Activated B cell treated with CpG ODN at 0.5 μM for 24 hours (primary cell): ENCODE results near the gene TENT4A. TPM values are rescaled to one million over a fixed set of nuclear protein-coding genes. Genes with fewer than 3 reads are reported as not detected.
A peak's percentile ranks its signal among the peaks of the same experiment; 100 is the strongest.

ENCODE experiments used
- ATAC-seq: fragments of 200-7000 bp; cut with Tn5 transposase; one replicate; pipeline ENCODE4 v1.10.0; 2021; ENCODE audit warnings: low read depth, mild to moderate bottlenecking, moderate library complexity
- CTCF ChIA-PET: fragments of 350-600 bp; sonication (Branson Sonifier 250); formaldehyde crosslinking; loops from one replicate; lab custom pipeline; 2021; ENCODE audit warnings: antibody characterized with exemption; lab: Charles Lee
- POLR2A ChIA-PET: fragments of 350-600 bp; sonication (Branson Sonifier 250); formaldehyde crosslinking; loops from one replicate; lab custom pipeline; 2021; ENCODE audit warnings: antibody characterized with exemption; lab: Charles Lee
- DNase-seq: peaks from one replicate; pipeline ENCODE4 v3.0.0; 2022
- H3K27ac Mint-ChIP-seq: one replicate; pipeline ENCODE4 v1.8.0; 2020; ENCODE audit warnings: mixed read lengths
- H3K27me3 Mint-ChIP-seq: one replicate; pipeline ENCODE4 v1.8.0; 2021; ENCODE audit warnings: mixed read lengths
- H3K36me3 Mint-ChIP-seq: one replicate; pipeline ENCODE4 v1.8.0; 2021; ENCODE audit warnings: low read depth, mixed read lengths
- H3K4me1 Mint-ChIP-seq: one replicate; pipeline ENCODE4 v1.8.0; 2021; ENCODE audit warnings: mixed read lengths
- H3K4me3 Mint-ChIP-seq: one replicate; pipeline ENCODE4 v1.8.0; 2020; ENCODE audit warnings: mild to moderate bottlenecking, mixed read lengths
- H3K9me3 Mint-ChIP-seq: one replicate; pipeline ENCODE4 v1.8.0; 2020; ENCODE audit warnings: mixed read lengths
- intact Hi-C: fragments of 100-400 bp; cut with micrococcal nuclease; formaldehyde crosslinking; loops from one replicate; pipeline ENCODE4 v1.15.1; 2024
- total RNA-seq: library from RNA; stranded (reverse); gene quantifications from 2 replicates; pipeline ENCODE4 v1.2.3, GENCODE V29; 2022
- TF ChIP-seq, protein P1 (sequence below): fragments of 200-600 bp; IDR thresholded peaks from one replicate; pipeline ENCODE4 v1.8.0; 2022; ENCODE audit warnings: antibody characterized with exemption, mild to moderate bottlenecking

The TENT4A gene
- total RNA-seq, 1 donor from 2014 or later = 51.2 TPM

DNA sequence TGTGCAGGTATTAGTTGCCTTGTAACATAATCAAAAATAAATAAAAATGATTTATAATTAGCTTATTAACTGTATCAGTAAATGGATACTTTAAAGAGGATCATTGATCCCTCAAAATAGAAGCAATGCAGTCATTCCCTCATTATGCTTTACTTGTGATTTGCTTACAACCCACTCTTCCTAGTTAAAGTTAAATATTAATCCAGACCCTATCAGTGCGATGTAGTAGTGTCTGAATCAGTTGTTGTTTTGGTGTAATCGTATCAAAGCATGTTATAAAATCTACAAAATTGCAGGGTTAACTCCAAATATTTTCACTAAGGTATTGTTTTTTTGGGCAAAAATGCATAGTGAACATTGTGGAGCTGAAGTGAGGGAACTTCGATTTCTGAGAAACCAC, 17.6 kb downstream of the TENT4A start:
- POLR2A ChIA-PET = interaction anchor here (0.7 kb wide), 3 partner anchors 15 to 355 kb away, joined by 3 to 4 read pairs (median 3); no protein-coding TSS in a partner anchor
- TF ChIP-seq, protein P1, sequence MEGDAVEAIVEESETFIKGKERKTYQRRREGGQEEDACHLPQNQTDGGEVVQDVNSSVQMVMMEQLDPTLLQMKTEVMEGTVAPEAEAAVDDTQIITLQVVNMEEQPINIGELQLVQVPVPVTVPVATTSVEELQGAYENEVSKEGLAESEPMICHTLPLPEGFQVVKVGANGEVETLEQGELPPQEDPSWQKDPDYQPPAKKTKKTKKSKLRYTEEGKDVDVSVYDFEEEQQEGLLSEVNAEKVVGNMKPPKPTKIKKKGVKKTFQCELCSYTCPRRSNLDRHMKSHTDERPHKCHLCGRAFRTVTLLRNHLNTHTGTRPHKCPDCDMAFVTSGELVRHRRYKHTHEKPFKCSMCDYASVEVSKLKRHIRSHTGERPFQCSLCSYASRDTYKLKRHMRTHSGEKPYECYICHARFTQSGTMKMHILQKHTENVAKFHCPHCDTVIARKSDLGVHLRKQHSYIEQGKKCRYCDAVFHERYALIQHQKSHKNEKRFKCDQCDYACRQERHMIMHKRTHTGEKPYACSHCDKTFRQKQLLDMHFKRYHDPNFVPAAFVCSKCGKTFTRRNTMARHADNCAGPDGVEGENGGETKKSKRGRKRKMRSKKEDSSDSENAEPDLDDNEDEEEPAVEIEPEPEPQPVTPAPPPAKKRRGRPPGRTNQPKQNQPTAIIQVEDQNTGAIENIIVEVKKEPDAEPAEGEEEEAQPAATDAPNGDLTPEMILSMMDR = no peak
- ATAC-seq (no peak), DNase-seq (no peak)
- Mint-ChIP-seq H3K9me3 (no peaks in the 10 kb centered on the region), H3K27ac (no peak overlapping the region), H3K27me3 (no peaks in the 10 kb centered on the region), H3K4me3 (no peak overlapping the region), H3K4me1 (peaks cover 87% of the 10 kb centered on the region), H3K36me3 (peaks cover 31% of the 10 kb centered on the region)
- intact Hi-C loops = no loop called here
- CTCF ChIA-PET = no interaction called here

DNA sequence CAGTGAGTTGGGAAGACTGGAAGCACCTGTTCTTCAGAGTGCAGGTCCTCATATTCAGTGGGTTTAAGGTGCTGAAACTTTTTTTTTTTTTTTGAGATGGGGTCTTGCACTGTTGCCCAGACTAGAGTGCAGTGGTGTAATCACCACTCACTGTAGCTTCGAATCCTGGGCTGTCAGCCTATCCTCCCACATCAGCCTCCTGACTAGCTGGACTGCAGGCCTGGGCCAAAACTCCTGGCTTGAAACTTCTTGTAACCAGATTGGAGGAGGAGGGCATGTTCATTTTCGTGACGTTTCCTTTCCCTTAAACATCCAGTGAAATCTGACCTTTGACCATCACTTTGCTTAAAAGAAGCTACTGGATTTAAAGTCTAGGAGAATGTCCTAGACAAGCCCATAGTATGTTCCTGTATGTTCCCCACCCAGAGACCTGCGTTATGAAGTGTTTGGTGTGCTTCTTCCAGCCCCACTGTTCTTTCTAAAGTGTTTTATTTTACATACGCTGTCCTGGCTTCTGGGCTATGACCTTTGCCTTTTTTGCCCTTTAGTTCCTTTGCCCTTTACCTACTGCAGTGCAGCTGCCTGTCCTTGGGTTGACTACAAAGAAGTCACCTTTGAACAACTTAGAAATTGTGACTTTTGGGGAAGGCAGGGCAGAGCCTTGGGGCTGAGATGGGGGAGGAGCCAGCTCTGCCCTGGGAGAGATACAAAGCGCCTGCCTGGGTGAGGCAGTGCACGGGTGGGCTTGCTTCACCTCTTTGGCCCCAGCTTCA, 18.4 kb downstream of the TENT4A start:
- peaks cover 87% of the 10 kb centered on the region for H3K4me1 Mint-ChIP-seq
- CTCF ChIA-PET = interaction anchor here (1.5 kb wide), 1 partner anchor 13 kb away, joined by 6 read pairs; no protein-coding TSS in a partner anchor
- ATAC-seq (no peak), DNase-seq (no peak)
- no peaks in the 10 kb centered on the region for H3K9me3 Mint-ChIP-seq
- intact Hi-C loops = no loop called here
- H3K27me3 Mint-ChIP-seq = no peaks in the 10 kb centered on the region
- H3K36me3 Mint-ChIP-seq = peaks cover 23% of the 10 kb centered on the region
- H3K27ac Mint-ChIP-seq = peak overlapping the region; percentile 43
- H3K4me3 Mint-ChIP-seq = no peak overlapping the region
- TF ChIP-seq, protein P1 = no peak
- POLR2A ChIA-PET = interaction anchor here (1.2 kb wide), 1 partner anchor 19 kb away, joined by 4 read pairs; the partner anchor contains the start of gene TENT4A

DNA sequence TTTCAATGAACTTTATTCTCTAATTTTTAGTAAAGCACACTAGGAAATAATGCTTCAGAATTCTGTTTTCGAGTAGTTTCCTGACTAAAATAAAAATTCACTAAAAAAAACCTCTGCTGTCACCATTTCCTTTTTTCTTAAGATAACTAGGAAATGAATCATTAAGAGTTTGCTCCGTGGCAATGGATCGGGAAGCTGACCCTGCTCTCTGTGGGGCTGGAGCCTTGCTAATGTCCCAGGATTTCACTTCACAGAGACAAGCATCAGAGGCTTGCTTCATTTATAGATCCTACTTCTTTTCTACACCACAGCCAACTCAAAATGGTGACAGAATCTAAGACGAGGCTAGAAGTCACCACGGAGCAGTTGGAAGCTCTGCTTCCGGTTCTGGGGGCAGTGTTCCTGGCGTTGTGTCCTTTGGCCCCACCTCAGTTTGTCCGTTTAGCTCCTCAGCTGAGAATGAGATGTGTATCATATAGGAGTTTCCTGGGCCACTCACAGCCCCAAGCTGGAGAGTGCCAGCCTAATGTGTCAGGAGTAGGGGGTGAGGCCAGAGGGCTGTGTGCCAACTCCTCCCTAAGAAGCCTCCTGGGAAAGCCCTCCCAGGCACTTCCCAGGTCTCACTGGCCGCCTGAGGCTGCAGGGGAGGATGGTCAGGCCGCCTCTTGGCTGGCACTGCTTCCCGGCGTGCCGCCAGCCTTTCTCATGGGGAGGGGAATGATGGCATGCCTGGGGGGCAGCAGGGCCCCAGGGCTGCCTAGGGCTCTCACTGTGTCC, 19.6 kb downstream of the TENT4A start:
- Mint-ChIP-seq H3K27ac (no peak overlapping the region), H3K4me3 (no peak overlapping the region), H3K36me3 (peaks cover 33% of the 10 kb centered on the region), H3K27me3 (no peaks in the 10 kb centered on the region), H3K9me3 (no peaks in the 10 kb centered on the region), H3K4me1 (peaks cover 87% of the 10 kb centered on the region)
- TF ChIP-seq, protein P1 = no peak
- CTCF ChIA-PET = interaction anchor here (1.5 kb wide), 1 partner anchor 12 kb away, joined by 6 read pairs; no protein-coding TSS in a partner anchor
- POLR2A ChIA-PET = interaction anchor here (0.9 to 1.2 kb wide), 2 partner anchors 15 to 20 kb away, joined by 3 to 4 read pairs; partner anchors contain the start of gene TENT4A
- DNase-seq = no peak
- intact Hi-C loops = no loop called here
- no peak for ATAC-seq

DNA sequence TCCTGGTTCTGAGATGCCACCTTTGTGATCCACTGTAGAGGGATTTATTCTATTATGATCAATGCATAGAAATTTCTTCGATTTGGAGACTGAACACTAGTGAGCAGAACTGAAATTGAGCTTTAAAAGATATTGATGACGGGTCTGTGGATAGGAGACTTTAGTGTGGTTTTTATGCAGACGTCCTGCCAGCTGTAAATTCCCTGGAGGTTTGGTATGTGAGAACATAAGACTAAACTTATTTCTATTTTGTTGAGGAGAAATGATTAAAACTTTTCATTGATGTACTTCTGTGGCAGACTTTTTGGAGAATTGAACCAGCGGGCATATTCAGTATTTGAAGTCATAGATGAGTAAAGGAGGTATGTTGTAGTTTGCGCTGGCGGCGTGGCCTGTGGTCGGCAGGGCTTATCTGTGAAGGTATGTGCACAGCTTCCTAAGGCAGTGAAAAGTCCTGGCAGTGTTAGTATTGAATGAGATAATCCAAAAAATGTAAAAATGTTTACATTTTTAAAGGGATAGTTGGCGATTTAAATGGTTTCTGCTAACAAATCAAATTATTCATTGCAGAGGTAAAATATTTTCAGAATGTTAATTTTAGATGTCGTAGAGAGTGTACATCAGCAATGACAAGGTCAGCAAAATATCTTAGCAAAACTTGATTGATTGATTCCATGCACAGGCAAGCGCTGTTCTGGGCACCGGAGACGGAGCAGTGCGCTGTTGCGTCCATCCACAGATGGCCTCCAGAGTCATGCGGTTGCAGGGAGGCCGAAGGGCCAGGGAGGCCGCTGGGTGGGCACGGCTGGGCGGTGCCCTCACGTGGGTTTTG, 20.4 kb downstream of the TENT4A start:
- ChIA-PET POLR2A (interaction anchor here (0.9 kb wide), 1 partner anchor 16 kb away, joined by 3 read pairs; no protein-coding TSS in a partner anchor), CTCF (no interaction called here)
- Mint-ChIP-seq H3K9me3 (no peaks in the 10 kb centered on the region), H3K27me3 (no peaks in the 10 kb centered on the region), H3K27ac (peak overlapping the region; percentile 30), H3K4me1 (peaks cover 85% of the 10 kb centered on the region), H3K36me3 (peaks cover 36% of the 10 kb centered on the region), H3K4me3 (no peak overlapping the region)
- DNase-seq (no peak), ATAC-seq (no peak)
- intact Hi-C loops = no loop called here
- TF ChIP-seq, protein P1 = no peak
